Activated T-helper 2 cell treated with anti-CD3 and anti-CD28 coated beads, Interferon-gamma antibody, Interleukin-2, Interleukin-4, amounts not matched to agents 10 μg/mL and 5 μg/mL and 100 μg/mL, durations not matched to agents 14 hours and 24 hours and 36 hours (primary cell): ENCODE data around the gene CCDC14. TPM values are rescaled to one million over a fixed set of nuclear protein-coding genes. Genes with fewer than 3 reads are reported as not detected.

Source experiments
- DNase-seq: peaks from one replicate; pipeline ENCODE4 v3.0.0; 2021; ENCODE audit warnings: low spot score
- H3K27ac Mint-ChIP-seq: one replicate; pipeline ENCODE4 v1.8.0; 2021; ENCODE audit warnings: mixed read lengths
- H3K27me3 Mint-ChIP-seq: one replicate; pipeline ENCODE4 v1.8.0; 2021; ENCODE audit warnings: low read depth, mixed read lengths
- H3K36me3 Mint-ChIP-seq: one replicate; pipeline ENCODE4 v1.8.0; 2021; ENCODE audit warnings: low read depth, mixed read lengths
- H3K4me1 Mint-ChIP-seq: one replicate; pipeline ENCODE4 v1.8.0; 2021; ENCODE audit warnings: low read depth, mixed read lengths
- H3K4me3 Mint-ChIP-seq: one replicate; pipeline ENCODE4 v1.8.0; 2021; ENCODE audit warnings: low read depth, mild to moderate bottlenecking, moderate library complexity, mixed read lengths
- H3K9me3 Mint-ChIP-seq: one replicate; pipeline ENCODE4 v1.8.0; 2021; ENCODE audit warnings: mixed read lengths
- intact Hi-C: fragments of 100-400 bp; cut with micrococcal nuclease; formaldehyde crosslinking; loops from one replicate; pipeline ENCODE4 v1.15.1; 2023
- total RNA-seq: library from RNA; stranded (reverse); gene quantifications from 2 replicates; pipeline ENCODE4 v1.2.3, GENCODE V29; 2022

CCDC14 gene
- total RNA-seq, 1 donor from 2014 or later: 51.7 TPM

GRCh38 chr3:123952844-123953520 is 8.0 kb downstream of the CCDC14 start:
- H3K27ac Mint-ChIP-seq: no peak overlapping the region
- no peaks in the 10 kb centered on the region for H3K9me3 Mint-ChIP-seq
- H3K36me3 Mint-ChIP-seq: peaks cover 50% of the 10 kb centered on the region
- H3K4me1 Mint-ChIP-seq: peaks cover 5% of the 10 kb centered on the region
- H3K27me3 Mint-ChIP-seq: no peaks in the 10 kb centered on the region
- no peak overlapping the region for H3K4me3 Mint-ChIP-seq
- intact Hi-C loops: no loop called here
- no peak for DNase-seq

DNA sequence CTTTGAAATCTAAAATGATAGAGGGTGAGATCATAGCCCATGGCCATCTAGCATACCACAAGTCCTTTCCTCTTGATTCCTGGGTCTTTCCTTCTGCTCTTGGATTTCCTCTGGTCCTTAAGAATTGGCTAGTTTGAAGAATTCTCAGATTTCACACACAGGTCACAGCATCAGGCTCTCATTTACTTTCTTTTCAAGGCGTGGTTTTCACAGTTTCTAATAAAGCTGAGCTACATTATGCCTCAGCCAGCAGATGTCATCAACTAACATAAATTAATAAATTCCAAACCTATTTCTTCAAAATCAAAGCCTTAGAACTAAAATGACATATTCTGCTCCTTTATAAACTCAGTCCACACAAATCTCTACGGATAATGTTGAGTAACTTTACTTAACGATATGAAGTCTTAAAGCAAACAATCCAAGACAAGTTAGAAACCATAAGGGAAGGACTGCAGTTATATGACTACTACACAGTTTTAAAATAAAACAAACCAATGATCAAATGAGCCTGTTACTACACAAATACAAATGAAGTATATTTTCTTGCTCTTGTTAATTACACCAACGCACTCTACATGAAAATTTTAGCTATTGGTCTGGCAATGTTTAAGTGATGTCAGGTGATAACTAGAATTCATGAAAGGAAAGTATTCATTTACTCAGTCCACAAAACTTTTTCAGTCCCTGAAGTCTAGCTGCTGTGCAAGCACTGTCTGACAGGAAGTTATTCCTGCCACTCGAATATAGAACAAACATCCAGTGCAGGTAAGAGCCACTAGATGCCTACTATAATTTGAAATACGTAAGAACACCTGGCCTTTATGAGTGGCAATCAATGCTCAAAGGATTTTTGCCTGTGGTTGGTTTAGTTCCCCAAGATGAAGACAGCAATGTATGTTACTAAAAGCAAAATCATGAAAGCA is 9.2 kb downstream of the CCDC14 start:
- no peak for DNase-seq
- Mint-ChIP-seq H3K4me3 (no peak overlapping the region), H3K27me3 (no peaks in the 10 kb centered on the region), H3K4me1 (no peaks in the 10 kb centered on the region), H3K27ac (no peak overlapping the region), H3K9me3 (no peaks in the 10 kb centered on the region), H3K36me3 (peaks cover 53% of the 10 kb centered on the region)
- intact Hi-C loops: no loop called here

GRCh38 chr3:123949641-123950040 is 11.4 kb downstream of the CCDC14 start:
- no peaks in the 10 kb centered on the region for H3K27me3 Mint-ChIP-seq

GRCh38 chr3:123948449-123948848 is 12.6 kb downstream of the CCDC14 start:
- DNase-seq: no peak
- Mint-ChIP-seq H3K27me3 (no peaks in the 10 kb centered on the region), H3K9me3 (no peaks in the 10 kb centered on the region), H3K4me3 (no peak overlapping the region), H3K4me1 (no peaks in the 10 kb centered on the region), H3K27ac (no peak overlapping the region), H3K36me3 (peaks cover 62% of the 10 kb centered on the region)
- intact Hi-C loops: no loop called here

More at GRCh38 chr3:123949641-123950040, 11.4 kb downstream of the CCDC14 start:
- intact Hi-C loops: no loop called here
- Mint-ChIP-seq H3K27ac (no peak overlapping the region), H3K9me3 (no peaks in the 10 kb centered on the region), H3K4me1 (no peaks in the 10 kb centered on the region), H3K36me3 (peaks cover 58% of the 10 kb centered on the region), H3K4me3 (no peak overlapping the region)
- no peak for DNase-seq

- Mint-ChIP-seq H3K4me3 (no peak overlapping the region), H3K4me1 (no peaks in the 10 kb centered on the region), H3K27ac (no peak overlapping the region), H3K27me3 (no peaks in the 10 kb centered on the region), H3K9me3 (no peaks in the 10 kb centered on the region), H3K36me3 (peaks cover 57% of the 10 kb centered on the region)
- DNase-seq: no peak
- intact Hi-C loops: no loop called here
These were observed 13.5 kb downstream of the CCDC14 start for GRCh38 chr3:123947482-123947881.

DNA sequence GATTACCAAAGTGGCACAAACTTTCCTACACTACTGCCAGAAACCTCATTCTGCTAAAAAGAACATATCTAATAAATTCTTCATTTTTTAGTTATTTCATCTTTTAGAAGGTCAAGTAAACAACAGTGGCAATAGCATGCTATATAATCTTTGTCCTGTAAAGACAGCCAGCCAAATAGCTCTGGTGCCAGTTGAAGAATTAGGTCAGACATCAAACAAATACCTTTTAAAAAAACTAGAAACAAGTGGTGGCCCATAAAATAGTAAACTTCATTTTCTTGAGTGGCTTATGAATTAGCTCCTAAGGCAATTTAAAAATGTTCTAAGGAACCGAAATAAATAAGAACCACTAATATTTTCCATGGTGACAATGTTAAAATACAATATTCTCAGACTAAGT is 19.5 kb downstream of the CCDC14 start:
- peaks cover 58% of the 10 kb centered on the region for H3K36me3 Mint-ChIP-seq
- H3K4me3 Mint-ChIP-seq: no peak overlapping the region
- no peaks in the 10 kb centered on the region for H3K4me1 Mint-ChIP-seq
- no peaks in the 10 kb centered on the region for H3K9me3 Mint-ChIP-seq
- H3K27ac Mint-ChIP-seq: no peak overlapping the region
- no peaks in the 10 kb centered on the region for H3K27me3 Mint-ChIP-seq
- intact Hi-C loops: no loop called here
- DNase-seq: no peak

DNA sequence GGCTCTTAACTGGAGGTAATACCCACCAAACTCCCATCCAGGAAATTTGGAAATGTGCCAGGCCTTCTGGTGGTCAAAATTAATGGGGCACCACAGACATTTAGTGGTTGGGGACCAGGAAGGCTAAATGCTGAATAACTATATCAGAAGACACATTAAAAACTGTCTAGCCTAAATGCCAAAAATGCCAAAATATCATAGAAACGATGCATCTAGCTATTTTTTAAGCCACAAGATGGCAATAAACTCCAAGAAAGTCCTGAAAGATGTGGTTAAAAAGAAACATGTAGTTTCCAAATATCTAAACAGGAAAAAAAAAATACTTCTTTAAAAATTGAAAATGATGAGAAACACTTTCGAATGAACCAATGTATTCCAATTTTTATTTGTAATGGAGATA is 19.9 kb downstream of the CCDC14 start:
- no peak for DNase-seq

DNA sequence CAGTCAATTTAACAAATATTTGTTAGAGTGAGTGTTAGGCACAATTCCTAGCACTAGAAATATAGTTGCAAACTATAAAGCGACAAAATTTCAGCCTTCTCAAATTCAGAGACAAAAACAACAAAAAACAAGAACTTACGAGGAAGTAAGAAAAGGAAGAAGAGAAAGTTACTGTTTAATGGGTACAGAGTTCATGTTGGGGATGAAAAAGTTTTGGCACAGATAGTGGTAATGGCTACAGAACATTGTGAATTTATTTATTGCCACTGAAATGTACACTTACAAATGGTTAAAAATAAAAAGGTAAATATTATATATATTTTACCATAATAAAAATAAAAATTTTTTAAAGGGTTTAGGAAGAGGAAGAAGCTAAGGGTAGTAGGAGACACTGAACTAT is 21.3 kb downstream of the CCDC14 start:
- no peak for DNase-seq
- peaks cover 50% of the 10 kb centered on the region for H3K36me3 Mint-ChIP-seq
- H3K27me3 Mint-ChIP-seq: no peaks in the 10 kb centered on the region
- H3K4me3 Mint-ChIP-seq: no peak overlapping the region
- intact Hi-C loops: no loop called here
- no peaks in the 10 kb centered on the region for H3K4me1 Mint-ChIP-seq
- H3K27ac Mint-ChIP-seq: no peak overlapping the region
- H3K9me3 Mint-ChIP-seq: no peaks in the 10 kb centered on the region

More for the DNA sequence above, 19.9 kb downstream of the CCDC14 start:
- Mint-ChIP-seq H3K4me3 (no peak overlapping the region), H3K27ac (no peak overlapping the region), H3K36me3 (peaks cover 55% of the 10 kb centered on the region), H3K4me1 (no peaks in the 10 kb centered on the region), H3K27me3 (no peaks in the 10 kb centered on the region), H3K9me3 (no peaks in the 10 kb centered on the region)
- intact Hi-C loops: no loop called here

DNA sequence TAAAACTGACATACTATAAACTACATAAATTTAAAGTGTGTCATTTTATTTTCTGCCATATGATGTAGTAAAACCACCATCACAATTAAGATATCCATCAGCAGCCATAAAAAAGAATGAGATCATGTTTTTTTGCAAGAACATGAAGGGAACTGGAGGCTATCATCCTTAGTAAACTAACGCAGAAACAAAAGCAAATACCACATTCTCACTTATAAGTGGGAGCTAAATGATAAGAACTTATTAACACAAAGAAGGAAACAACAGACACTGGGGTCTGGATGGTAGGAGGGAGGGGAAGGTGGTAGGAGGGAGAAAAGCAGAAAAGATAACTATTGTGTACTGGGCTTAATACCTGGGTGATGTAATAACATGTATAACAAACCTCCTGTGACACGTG is 24.6 kb downstream of the CCDC14 start:
- Mint-ChIP-seq H3K27ac (peak overlapping the region; percentile 6), H3K4me1 (no peaks in the 10 kb centered on the region), H3K36me3 (peaks cover 50% of the 10 kb centered on the region), H3K9me3 (no peaks in the 10 kb centered on the region), H3K27me3 (no peaks in the 10 kb centered on the region), H3K4me3 (no peak overlapping the region)
- intact Hi-C loops: no loop called here
- DNase-seq: no peak

GRCh38 chr3:123935830-123936229 is 25.2 kb downstream of the CCDC14 start:
- Mint-ChIP-seq H3K9me3 (no peaks in the 10 kb centered on the region), H3K4me3 (no peak overlapping the region), H3K27me3 (no peaks in the 10 kb centered on the region), H3K4me1 (no peaks in the 10 kb centered on the region), H3K36me3 (peaks cover 49% of the 10 kb centered on the region), H3K27ac (no peak overlapping the region)
- intact Hi-C loops: no loop called here
- DNase-seq: no peak

GRCh38 chr3:123934250-123934649 is 26.8 kb downstream of the CCDC14 start:
- intact Hi-C loops: no loop called here
- H3K27ac Mint-ChIP-seq: no peak overlapping the region
- no peaks in the 10 kb centered on the region for H3K27me3 Mint-ChIP-seq
- H3K4me1 Mint-ChIP-seq: no peaks in the 10 kb centered on the region
- no peak overlapping the region for H3K4me3 Mint-ChIP-seq
- DNase-seq: no peak
- H3K9me3 Mint-ChIP-seq: no peaks in the 10 kb centered on the region
- H3K36me3 Mint-ChIP-seq: peaks cover 45% of the 10 kb centered on the region

GRCh38 chr3:123930445-123930844 is 30.6 kb downstream of the CCDC14 start:
- Mint-ChIP-seq H3K27me3 (no peaks in the 10 kb centered on the region), H3K36me3 (peaks cover 46% of the 10 kb centered on the region), H3K4me1 (no peaks in the 10 kb centered on the region), H3K27ac (no peak overlapping the region), H3K4me3 (no peak overlapping the region), H3K9me3 (no peaks in the 10 kb centered on the region)
- DNase-seq: no peak
- intact Hi-C loops: no loop called here

- Mint-ChIP-seq H3K27ac (no peak overlapping the region), H3K9me3 (peaks cover 8% of the 10 kb centered on the region), H3K36me3 (peaks cover 56% of the 10 kb centered on the region), H3K4me1 (no peaks in the 10 kb centered on the region), H3K27me3 (no peaks in the 10 kb centered on the region), H3K4me3 (no peak overlapping the region)
- DNase-seq: no peak
- intact Hi-C loops: no loop called here
These were observed 31.7 kb downstream of the CCDC14 start for GRCh38 chr3:123929325-123929724.
